ENCODE measurements around the gene STXBP1. TPM values are rescaled to one million over a fixed set of nuclear protein-coding genes. Genes with fewer than 3 reads are reported as not detected.

Gene STXBP1
- total and polyA plus RNA-seq, 2 experiments from 2014 or later: 48.6 to 50.4 TPM

- no peak for TF ChIP-seq CREB1 (CRISPR knock-in tag; IDR thresholded peaks at IDR 0.05; ENCODE audit: low read depth)
- TF ChIP-seq, protein P1, sequence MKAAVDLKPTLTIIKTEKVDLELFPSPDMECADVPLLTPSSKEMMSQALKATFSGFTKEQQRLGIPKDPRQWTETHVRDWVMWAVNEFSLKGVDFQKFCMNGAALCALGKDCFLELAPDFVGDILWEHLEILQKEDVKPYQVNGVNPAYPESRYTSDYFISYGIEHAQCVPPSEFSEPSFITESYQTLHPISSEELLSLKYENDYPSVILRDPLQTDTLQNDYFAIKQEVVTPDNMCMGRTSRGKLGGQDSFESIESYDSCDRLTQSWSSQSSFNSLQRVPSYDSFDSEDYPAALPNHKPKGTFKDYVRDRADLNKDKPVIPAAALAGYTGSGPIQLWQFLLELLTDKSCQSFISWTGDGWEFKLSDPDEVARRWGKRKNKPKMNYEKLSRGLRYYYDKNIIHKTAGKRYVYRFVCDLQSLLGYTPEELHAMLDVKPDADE (IDR thresholded peaks at IDR 0.05): no peak
- no peak for TF ChIP-seq POLR2AphosphoS5 (IDR thresholded peaks at IDR 0.05; ENCODE audit: low read depth)
- TF ChIP-seq CTCF (conservative IDR thresholded peaks at IDR 0.05; ENCODE audit: low read depth in 2 of 2): no peak
- TF ChIP-seq, protein P2, sequence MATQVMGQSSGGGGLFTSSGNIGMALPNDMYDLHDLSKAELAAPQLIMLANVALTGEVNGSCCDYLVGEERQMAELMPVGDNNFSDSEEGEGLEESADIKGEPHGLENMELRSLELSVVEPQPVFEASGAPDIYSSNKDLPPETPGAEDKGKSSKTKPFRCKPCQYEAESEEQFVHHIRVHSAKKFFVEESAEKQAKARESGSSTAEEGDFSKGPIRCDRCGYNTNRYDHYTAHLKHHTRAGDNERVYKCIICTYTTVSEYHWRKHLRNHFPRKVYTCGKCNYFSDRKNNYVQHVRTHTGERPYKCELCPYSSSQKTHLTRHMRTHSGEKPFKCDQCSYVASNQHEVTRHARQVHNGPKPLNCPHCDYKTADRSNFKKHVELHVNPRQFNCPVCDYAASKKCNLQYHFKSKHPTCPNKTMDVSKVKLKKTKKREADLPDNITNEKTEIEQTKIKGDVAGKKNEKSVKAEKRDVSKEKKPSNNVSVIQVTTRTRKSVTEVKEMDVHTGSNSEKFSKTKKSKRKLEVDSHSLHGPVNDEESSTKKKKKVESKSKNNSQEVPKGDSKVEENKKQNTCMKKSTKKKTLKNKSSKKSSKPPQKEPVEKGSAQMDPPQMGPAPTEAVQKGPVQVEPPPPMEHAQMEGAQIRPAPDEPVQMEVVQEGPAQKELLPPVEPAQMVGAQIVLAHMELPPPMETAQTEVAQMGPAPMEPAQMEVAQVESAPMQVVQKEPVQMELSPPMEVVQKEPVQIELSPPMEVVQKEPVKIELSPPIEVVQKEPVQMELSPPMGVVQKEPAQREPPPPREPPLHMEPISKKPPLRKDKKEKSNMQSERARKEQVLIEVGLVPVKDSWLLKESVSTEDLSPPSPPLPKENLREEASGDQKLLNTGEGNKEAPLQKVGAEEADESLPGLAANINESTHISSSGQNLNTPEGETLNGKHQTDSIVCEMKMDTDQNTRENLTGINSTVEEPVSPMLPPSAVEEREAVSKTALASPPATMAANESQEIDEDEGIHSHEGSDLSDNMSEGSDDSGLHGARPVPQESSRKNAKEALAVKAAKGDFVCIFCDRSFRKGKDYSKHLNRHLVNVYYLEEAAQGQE (IDR thresholded peaks at IDR 0.05; ENCODE audit: unreplicated experiment): no peak
- no peak for TF ChIP-seq ZNF331 (CRISPR knock-in tag; IDR thresholded peaks at IDR 0.05; ENCODE audit: low read depth)
- no peak for TF ChIP-seq STAT1 (IDR thresholded peaks at IDR 0.05; ENCODE audit: unreplicated experiment)
- TF ChIP-seq ZNF114 (CRISPR knock-in tag; IDR thresholded peaks at IDR 0.05): no peak
- no peak for TF ChIP-seq EZH2phosphoT487 (IDR thresholded peaks at IDR 0.05; ENCODE audit: unreplicated experiment)
- no peak for TF ChIP-seq JUNB (IDR thresholded peaks at IDR 0.05; ENCODE audit: unreplicated experiment)
- no peak for TF ChIP-seq ZNF462 (CRISPR knock-in tag; IDR thresholded peaks at IDR 0.05)
- no peak for TF ChIP-seq NANOG (IDR thresholded peaks at IDR 0.05; ENCODE audit: borderline replicate concordance)
- TF ChIP-seq EZH2 (IDR thresholded peaks at IDR 0.05; ENCODE audit: low read depth, unreplicated experiment): no peak
Observed at GRCh38 chr9:127729522-127730256, 117.6 kb downstream of the STXBP1 start.

More at GRCh38 chr9:127729522-127730256, 117.6 kb downstream of the STXBP1 start:
- H3K4me3 ChIP-seq: no peak overlapping the region
- H3K4me1 ChIP-seq (ENCODE audit: insufficient read depth): peaks cover 8% of the 10 kb centered on the region; the same call in 1 of the 2 replicates
- no peak overlapping the region for H2AFZ ChIP-seq
- H3K9me2 ChIP-seq (ENCODE audit: insufficient read depth): no peaks in the 10 kb centered on the region
- no peaks in the 10 kb centered on the region for H4K20me1 ChIP-seq (replicated peaks; ENCODE audit: insufficient read depth)
- H3K4me2 ChIP-seq: no peak overlapping the region
- H3K36me3 ChIP-seq (ENCODE audit: insufficient read depth): no peaks in the 10 kb centered on the region
- Mint-ChIP-seq H3K27me3 (ENCODE audit: insufficient read depth, low read depth, poor library complexity) (peaks cover 8% of the 10 kb centered on the region), H3K9me3 (no peaks in the 10 kb centered on the region), H3K4me1 (peaks cover 11% of the 10 kb centered on the region), H3K4me3 (no peak overlapping the region), H3K27ac (no peak overlapping the region), H3K36me3 (ENCODE audit: low read depth) (no peaks in the 10 kb centered on the region)
- ATAC-seq: no peak
- H3K79me2 ChIP-seq (replicated peaks; ENCODE audit: insufficient read depth): no peaks in the 10 kb centered on the region
- no peak overlapping the region for H3K27ac ChIP-seq (ENCODE audit: low read depth)
- DNase-seq (ENCODE audit: low spot score): no peak
- H3K27me3 ChIP-seq (ENCODE audit: insufficient read depth): no peaks in the 10 kb centered on the region
- no peaks in the 10 kb centered on the region for H3F3A ChIP-seq (replicated peaks; ENCODE audit: low read depth)

Data from GM23338 (cell line).